HepG2 (cell line): Measurements from ENCODE around the gene SYPL1. TPM values are rescaled to one million over a fixed set of nuclear protein-coding genes. Genes with fewer than 3 reads are reported as not detected.

ENCODE experiments used
- ATAC-seq: fragments of 200-7000 bp; cut with Tn5 transposase; 3 replicates; pipeline ENCODE4 v1.9.1; 2020; ENCODE audit warnings: mild to moderate bottlenecking, moderate library complexity
- BruUV-seq: library from RNA; stranded (reverse); fragments of 400-500 nt; replicated peaks from 2 replicates; lab custom pipeline; 2021; lab: Mats Ljungman, UMichigan
- CTCF ChIA-PET: fragments of 300-600 bp; formaldehyde crosslinking; extraction: SDS; loops from one replicate; lab custom pipeline; 2021; ENCODE audit warnings: low total read pairs, inconsistent platforms, low intra/inter-chr PET ratio; lab: Yijun Ruan, JAX
- POLR2A ChIA-PET: fragments of 350-600 bp; sonication (Branson Sonifier 250); formaldehyde crosslinking; loops from one replicate; lab custom pipeline; 2020; ENCODE audit warnings: antibody characterized with exemption, inconsistent platforms; lab: Yijun Ruan, JAX
- DNase-seq: peaks from one replicate; pipeline ENCODE4 v3.0.0-alpha.2; 2015; ENCODE audit warnings: low spot score
- FAIRE-seq: peaks from 3 replicates; lab custom pipeline; 2011; peaks lifted over from hg19 to GRCh38; lab: Jason Lieb, UNC
- H2AFZ ChIP-seq: one replicate; pipeline ENCODE4 v1.6.1; 2011; ENCODE audit warnings: low read length, inconsistent platforms
- H3K27ac ChIP-seq: fragments of 300-600 bp; 3 replicates; pipeline ENCODE4 v1.8.0; 2011; ENCODE audit warnings: mixed run types, mild to moderate bottlenecking, mixed read lengths, low read length, inconsistent platforms; ENCODE audit not compliant: insufficient read depth; ENCODE audit errors: extremely low read length
- H3K27me3 ChIP-seq, 2 experiments: fragments of 200-600 bp in 1 of 2; 2 replicates in 1 of 2; 3 replicates in 1 of 2; pipeline versions ENCODE4 v1.6.0 to v1.8.0; 2011; ENCODE audit warnings: low read length in 2 of 2, mild to moderate bottlenecking in 2 of 2, moderate library complexity in 2 of 2, inconsistent platforms in 1 of 2; ENCODE audit not compliant: insufficient read depth in 2 of 2, control insufficient read depth in 1 of 2
- H3K36me3 ChIP-seq, 2 experiments: fragments of 200-600 bp in 1 of 2; replicated peaks in 1 of 2; 2 replicates in 1 of 2; 3 replicates in 1 of 2; pipeline versions ENCODE4 v1.5.1 to v1.8.0; 2011; ENCODE audit warnings: low read length in 2 of 2, inconsistent platforms in 1 of 2; ENCODE audit not compliant: insufficient read depth in 2 of 2, control insufficient read depth in 1 of 2
- H3K4me1 ChIP-seq: 2 replicates; pipeline ENCODE4 v1.5.1; 2012; ENCODE audit warnings: low read length, inconsistent platforms; ENCODE audit not compliant: insufficient read depth
- H3K4me2 ChIP-seq: 2 replicates; pipeline ENCODE4 v1.6.0; 2011; ENCODE audit warnings: low read depth, low read length, inconsistent platforms
- H3K4me3 ChIP-seq, 3 experiments: fragments of 200-600 bp in 1 of 3; sonication (generic), shearing (Covaris generic) in 1 of 3; replicated peaks in 1 of 3; 2 replicates each; pipeline ENCODE4 v1.5.1; 2011 to 2016; ENCODE audit warnings: low read length in 3 of 3, inconsistent platforms in 2 of 3, low read depth in 2 of 3, mild to moderate bottlenecking in 2 of 3, control low read depth in 1 of 3, mixed read lengths in 1 of 3; ENCODE audit not compliant: insufficient read depth in 1 of 3
- H3K79me2 ChIP-seq: one replicate; pipeline ENCODE4 v1.6.1; 2011; ENCODE audit warnings: low read length, inconsistent platforms; ENCODE audit not compliant: insufficient read depth
- H3K9ac ChIP-seq: 2 replicates; pipeline ENCODE4 v1.6.0; 2011; ENCODE audit warnings: mild to moderate bottlenecking, low read depth, low read length, inconsistent platforms; ENCODE audit not compliant: insufficient read depth
- H3K9me3 ChIP-seq: 2 replicates; pipeline ENCODE4 v1.5.1; 2012; ENCODE audit warnings: mild to moderate bottlenecking, low read length
- H4K20me1 ChIP-seq: 2 replicates; pipeline ENCODE4 v1.6.0; 2011; ENCODE audit warnings: inconsistent platforms, mild to moderate bottlenecking, low read length, moderate library complexity; ENCODE audit not compliant: insufficient read depth
- CHD2 ChIP-seq: IDR thresholded peaks from 2 replicates; pipeline ENCODE4 v1.6.1; 2011; ENCODE audit warnings: low read depth, low read length, improper control_type of control experiment
- GABPA ChIP-seq, 2 experiments: IDR thresholded peaks; 2 replicates each; pipeline ENCODE4 v1.6.1; 2011 to 2016; ENCODE audit warnings: low read depth in 2 of 2, low read length in 1 of 2, missing biosample characterization in 1 of 2, missing genetic modification characterization in 1 of 2
- MAFF ChIP-seq: IDR thresholded peaks from 2 replicates; pipeline ENCODE4 v1.6.1; 2011; ENCODE audit warnings: low read depth, low read length, improper control_type of control experiment
- ZNF136 ChIP-seq: sonication (generic); formaldehyde crosslinking; IDR thresholded peaks from 2 replicates; pipeline ENCODE4 v1.8.1; 2022; ENCODE audit warnings: low read depth, mild to moderate bottlenecking, moderate library complexity, missing genetic modification reagents
- WGBS: methylation state at CpG from one replicate; pipeline ENCODE4 v1.1.6; 2017; ENCODE audit warnings: low lambda C conversion rate; 5-methylcytosine and 5-hydroxymethylcytosine counted together
- in situ Hi-C: cut with HindIII; loops from 2 replicates; pipeline ENCODE4 v1.10.0; 2017; ENCODE audit warnings: low pct_unique_long_range_greater_than_20kb; ENCODE audit not compliant: extremely low pct_ligation_motif_present
- intact Hi-C: fragments of 100-400 bp; cut with micrococcal nuclease; formaldehyde crosslinking; loops from one replicate; pipeline ENCODE4 v1.10.0; 2022; ENCODE audit not compliant: unreplicated experiment
- polyA plus RNA-seq, 8 experiments: library from polyadenylated mRNA; depleted of rRNA in 3 of 8; stranded (reverse) in 7 of 8; unstranded in 1 of 8; fragments of >200 nt; fragmentation: Illumina TruSeq in 4 of 8; extraction: Trizol in 4 of 8; gene quantifications; 2 replicates each; pipeline versions ENCODE4 v1.2.1 to v1.2.3, GENCODE V29; 2011 to 2016; ENCODE audit warnings: low read depth in 4 of 8, missing spikeins in 1 of 8, mixed read lengths in 1 of 8; ENCODE audit not compliant: insufficient read depth in 1 of 8
- total RNA-seq, 5 experiments: library from RNA; depleted of rRNA; stranded (reverse); fragments of >200 nt; fragmentation: Illumina TruSeq; extraction: Trizol; gene quantifications; 2 replicates each; pipeline ENCODE4 v1.2.3, GENCODE V29; 2016; ENCODE audit warnings: low read depth in 1 of 5

The SYPL1 gene
- total and polyA plus RNA-seq, 2 of the 13 experiments (the other 11 are each of a cell fraction or from before 2014, with no cell fraction given), result 27.5 to 40.2 TPM

- no peak for ATAC-seq
- no peak for DNase-seq
- Histone ChIP-seq H3K4me3 (no peak overlapping the region), H3K4me1 (peaks cover 1% of the 10 kb centered on the region; the same call in 1 of the 2 replicates), H3K9ac (no peak overlapping the region), H3K27me3 (0 out of 5 replicates have a peak, but pooled peaks cover 0 to 8% of the 10 kb centered on the region in 2 experiments), H3K79me2 (no peaks in the 10 kb centered on the region), H3K27ac (no peak overlapping the region), H4K20me1 (no peaks in the 10 kb centered on the region), H3K36me3 (no peaks in the 10 kb centered on the region), H3K4me2 (no peak overlapping the region), H3K9me3 (no peaks in the 10 kb centered on the region), H2AFZ (no peak overlapping the region)
- TF ChIP-seq MAFF, result 0 out of 2 replicates have a peak, but pooled peaks have one; percentile 3
- TF ChIP-seq GABPA (IDR thresholded peaks at IDR 0.05; ENCODE audit: low read depth, low read length), result no peak
- no peak for TF ChIP-seq GABPA (CRISPR knock-in tag; IDR thresholded peaks at IDR 0.05; ENCODE audit: low read depth)
- BruUV-seq, result no TSS peak
- POLR2A ChIA-PET, result interaction anchor here (1.4 kb wide), 1 partner anchor 14 kb away, joined by 4 read pairs; the partner anchor contains the start of gene SYPL1
- WGBS, result 16% methylated on average over 4 of the region's 4 CpGs
- CTCF ChIA-PET, result no interaction called here
- intact Hi-C loops, result no loop called here
- in situ Hi-C loops, result no loop called here
- no peak for FAIRE-seq
Observed at GRCh38 chr7:106125417-106125816, 13.3 kb upstream of the SYPL1 start.

- Histone ChIP-seq H3K4me3 (no peak overlapping the region), H3K9ac (no peak overlapping the region), H3K4me2 (no peak overlapping the region), H3K27me3 (0 out of 5 replicates have a peak, but pooled peaks cover 0 to under 1% of the 10 kb centered on the region in 2 experiments), H4K20me1 (no peaks in the 10 kb centered on the region), H3K4me1 (peaks cover 11% of the 10 kb centered on the region), H3K79me2 (no peaks in the 10 kb centered on the region), H3K9me3 (no peaks in the 10 kb centered on the region), H2AFZ (no peak overlapping the region), H3K36me3 (no peaks in the 10 kb centered on the region), H3K27ac (no peak overlapping the region)
- 0% methylated on average over 1 of the region's 1 CpG for WGBS
- ATAC-seq (no peak), DNase-seq (no peak), FAIRE-seq (no peak)
- no TSS peak for BruUV-seq
- ChIA-PET CTCF (no interaction called here), POLR2A (no interaction called here)
- no peak for TF ChIP-seq CHD2
- no peak for TF ChIP-seq ZNF136 (CRISPR knock-in tag)
- intact Hi-C loops (no loop called here), in situ Hi-C loops (no loop called here)
Observed at GRCh38 chr7:106124186-106124585, 12.1 kb upstream of the SYPL1 start.
